KOPT-K1 (cell line): ENCODE results near the gene DENND10.

Experiments used
- H3K27ac ChIP-seq: fragments of 200-600 bp; sonication (generic); 2 replicates; pipeline ENCODE4 v1.5.1; 2016; ENCODE audit warnings: antibody characterized with exemption, mild to moderate bottlenecking, low read depth, low read length; ENCODE audit not compliant: poor library complexity, severe bottlenecking
- H3K36me3 ChIP-seq: fragments of 200-600 bp; sonication (generic); 2 replicates; pipeline ENCODE4 v1.5.1; 2017; ENCODE audit warnings: antibody characterized with exemption, mild to moderate bottlenecking, low read length, moderate library complexity; ENCODE audit not compliant: insufficient read depth
- H3K9me3 ChIP-seq: fragments of 200-600 bp; sonication (generic); 2 replicates; pipeline ENCODE4 v1.5.1; 2017; ENCODE audit warnings: antibody characterized with exemption, low read length, mild to moderate bottlenecking; ENCODE audit not compliant: insufficient read depth, poor library complexity, severe bottlenecking

The DENND10 gene

DNA sequence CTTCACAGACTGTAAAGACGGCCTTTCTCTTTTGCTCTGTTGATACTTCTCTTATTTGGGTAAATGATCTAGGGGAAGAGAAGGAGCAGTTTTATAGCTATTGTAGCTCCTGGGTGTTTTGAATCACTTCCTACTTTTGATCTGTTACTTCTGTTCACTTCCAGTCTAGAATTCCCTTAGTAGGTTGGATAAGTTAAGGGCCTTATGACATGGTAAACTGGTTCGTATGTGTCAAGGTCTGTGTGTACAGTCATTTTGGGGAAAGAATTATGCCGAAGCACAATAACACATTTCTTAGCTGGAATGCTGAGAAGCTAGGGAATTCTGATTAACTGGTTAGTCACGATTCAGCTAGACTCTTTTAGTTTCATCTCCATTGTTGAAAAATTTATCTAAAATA is 8.1 kb downstream of the DENND10 start:
- peaks cover 100% of the 10 kb centered on the region for H3K36me3 ChIP-seq
- no peak overlapping the region for H3K27ac ChIP-seq

DNA sequence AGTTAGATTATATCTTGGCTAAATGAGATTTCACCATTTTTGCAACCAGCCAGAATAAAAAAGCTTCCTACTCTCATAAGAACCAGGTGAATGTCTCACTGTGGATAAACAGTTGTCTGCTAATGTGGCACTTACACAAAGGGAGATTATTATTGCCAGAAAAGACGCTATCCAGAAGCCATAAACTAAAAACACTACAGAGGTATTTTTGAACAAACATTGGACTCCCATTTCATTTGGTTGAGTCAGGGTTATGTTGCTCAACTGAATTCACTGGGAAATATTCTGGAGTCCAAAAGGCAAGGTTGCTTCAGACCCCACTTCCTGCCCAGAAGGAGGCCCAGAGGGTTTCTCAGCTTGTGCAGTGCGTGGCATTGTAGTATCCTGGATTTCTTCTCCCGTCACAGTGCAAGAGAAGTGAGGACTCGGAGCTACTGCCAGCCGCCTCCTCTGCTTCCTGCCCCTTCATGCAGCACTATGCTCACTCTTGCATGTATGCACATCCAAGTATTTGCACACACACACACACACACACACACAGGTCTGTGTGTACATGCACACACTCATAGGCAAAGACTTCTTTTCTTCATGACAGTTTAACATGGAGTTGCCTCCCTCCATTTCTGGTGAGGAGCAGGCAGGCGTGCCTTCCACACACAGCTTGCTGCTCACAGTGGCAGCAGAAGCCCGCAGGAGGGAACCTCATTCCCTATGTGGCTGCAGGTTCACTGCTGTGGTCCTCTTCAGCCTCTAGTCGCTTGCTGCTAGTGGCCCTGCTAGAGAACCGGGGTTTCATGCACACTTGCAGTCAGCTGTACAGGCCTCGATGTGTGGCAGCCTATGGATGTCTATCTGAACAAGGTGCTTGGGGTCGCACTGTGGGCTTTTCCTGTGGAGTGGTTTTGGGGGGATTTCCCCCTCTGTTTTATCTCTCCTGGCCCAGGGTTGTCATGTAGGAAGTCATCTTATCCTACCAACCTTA is 10.1 kb downstream of the DENND10 start:
- H3K36me3 ChIP-seq = peaks cover 100% of the 10 kb centered on the region
- peak overlapping the region; percentile 69 for H3K27ac ChIP-seq
- no peaks in the 10 kb centered on the region for H3K9me3 ChIP-seq

More for the DNA sequence above, 8.1 kb downstream of the DENND10 start:
- H3K9me3 ChIP-seq = no peaks in the 10 kb centered on the region

- Histone ChIP-seq H3K36me3 (peaks cover 100% of the 10 kb centered on the region), H3K9me3 (no peaks in the 10 kb centered on the region), H3K27ac (no peak overlapping the region)
Measured at GRCh38 chr10:119115926-119116325, 12.0 kb downstream of the DENND10 start.

- no peak overlapping the region for H3K27ac ChIP-seq
- H3K36me3 ChIP-seq = peaks cover 100% of the 10 kb centered on the region
- H3K9me3 ChIP-seq = no peaks in the 10 kb centered on the region
Measured at GRCh38 chr10:119116326-119116951, 12.5 kb downstream of the DENND10 start.

- peak overlapping the region; percentile 15 for H3K27ac ChIP-seq
- peaks cover 100% of the 10 kb centered on the region for H3K36me3 ChIP-seq
- H3K9me3 ChIP-seq = no peaks in the 10 kb centered on the region
Measured at GRCh38 chr10:119118231-119118630, 14.3 kb downstream of the DENND10 start.

DNA sequence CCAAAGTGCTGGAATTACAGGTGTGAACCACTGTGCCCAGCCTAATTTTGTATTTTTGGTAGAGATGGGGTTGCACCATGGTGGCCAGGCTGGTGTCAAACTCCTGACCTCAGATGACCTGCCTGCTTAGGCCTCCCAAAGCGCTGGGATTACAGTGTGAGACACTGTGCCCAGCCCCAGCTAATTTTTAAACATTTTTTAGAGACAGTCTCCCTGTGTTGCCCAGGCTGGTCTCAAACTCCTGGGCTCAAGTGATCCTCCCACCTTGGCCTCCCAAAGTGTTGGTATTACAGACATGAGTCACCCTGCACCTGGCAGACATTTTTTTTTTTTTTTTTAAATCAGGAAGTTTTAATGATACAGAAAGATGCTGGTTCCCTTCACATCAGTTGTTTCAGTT is 15.5 kb downstream of the DENND10 start:
- Histone ChIP-seq H3K27ac (peak overlapping the region; percentile 46), H3K36me3 (peaks cover 100% of the 10 kb centered on the region), H3K9me3 (no peaks in the 10 kb centered on the region)

DNA sequence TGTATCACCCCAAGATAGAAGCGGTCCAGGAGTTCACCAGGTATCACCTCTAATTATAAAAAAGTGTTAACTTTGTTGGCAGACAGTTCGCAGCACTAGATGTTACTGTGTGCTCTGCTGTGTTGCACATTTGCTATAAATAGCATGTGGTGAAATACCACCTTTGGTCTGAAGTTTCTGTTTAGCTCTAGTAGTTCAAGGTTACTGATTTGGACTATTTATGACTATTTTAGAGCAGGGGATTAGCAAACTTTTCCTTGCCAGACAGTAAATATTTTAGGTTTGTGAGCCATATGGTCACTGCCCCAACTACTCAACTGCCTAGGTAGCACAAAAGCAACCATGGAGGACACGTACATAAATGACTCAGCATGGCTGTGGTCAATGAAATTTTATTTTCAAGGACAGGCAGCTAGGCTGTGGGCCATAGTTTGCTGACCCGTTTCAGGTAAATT is 16.5 kb downstream of the DENND10 start:
- peak overlapping the region; percentile 46 for H3K27ac ChIP-seq
- H3K36me3 ChIP-seq = peaks cover 100% of the 10 kb centered on the region
- H3K9me3 ChIP-seq = no peaks in the 10 kb centered on the region

DNA sequence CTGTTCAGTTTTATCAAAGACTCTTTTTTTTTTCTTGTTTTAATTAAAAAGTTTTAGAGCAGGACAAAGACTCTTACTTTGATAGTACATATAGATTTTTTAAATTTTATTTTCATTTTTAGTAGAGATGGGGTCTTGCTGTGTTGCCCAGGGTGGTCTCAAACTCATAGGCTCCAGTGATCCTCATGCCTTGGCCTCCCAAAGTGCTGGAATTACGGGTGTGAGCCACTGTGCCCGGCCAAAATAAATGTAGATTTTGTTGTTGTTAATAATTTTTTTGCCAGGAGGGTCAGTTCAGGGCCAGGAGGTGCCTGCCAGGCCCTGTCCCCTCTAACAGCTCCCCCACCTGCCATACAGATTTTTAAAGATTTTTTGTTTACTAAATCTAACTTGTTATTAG is 17.0 kb downstream of the DENND10 start:
- peaks cover 100% of the 10 kb centered on the region for H3K36me3 ChIP-seq
- H3K9me3 ChIP-seq = no peaks in the 10 kb centered on the region
- H3K27ac ChIP-seq = peak overlapping the region; percentile 46

DNA sequence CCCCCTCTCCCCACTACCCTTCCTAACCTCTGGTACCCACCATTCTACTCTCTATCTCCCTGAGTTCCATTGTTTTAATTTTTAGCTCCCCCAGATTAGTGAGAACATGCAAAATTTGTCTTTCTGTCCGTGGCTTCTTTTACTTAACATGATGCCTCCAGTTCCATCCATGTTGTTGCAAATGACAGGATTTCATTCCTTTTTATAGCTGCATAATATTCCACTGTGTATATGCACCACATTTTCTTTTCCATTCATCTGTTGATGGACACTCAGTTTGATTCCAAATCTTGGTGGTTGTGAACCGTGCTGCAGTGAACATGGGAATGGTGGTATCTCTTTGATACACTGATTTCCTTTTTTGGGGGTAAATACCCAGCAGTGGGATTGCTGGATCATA is 22.0 kb downstream of the DENND10 start:
- Histone ChIP-seq H3K36me3 (peaks cover 100% of the 10 kb centered on the region), H3K27ac (peak overlapping the region; percentile 29), H3K9me3 (no peaks in the 10 kb centered on the region)

DNA sequence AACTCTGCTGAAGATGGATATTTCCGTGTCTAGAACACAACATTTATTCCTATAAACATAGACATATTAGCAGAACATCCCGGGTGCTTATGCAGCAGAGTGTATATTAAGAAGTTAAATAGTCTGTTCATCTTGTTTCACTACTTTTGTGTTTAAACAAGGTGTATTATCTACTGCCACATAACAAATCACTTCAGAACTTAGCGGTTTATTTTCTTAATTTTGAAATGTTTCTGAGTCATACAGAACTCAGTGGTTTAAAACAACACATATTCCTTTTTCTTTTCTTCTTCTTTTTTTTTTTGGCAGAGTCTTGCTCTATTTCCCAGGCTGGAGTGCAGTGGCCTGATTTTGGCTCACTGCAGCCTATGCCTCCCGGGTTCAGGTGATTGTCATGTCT is 25.8 kb downstream of the DENND10 start:
- no peaks in the 10 kb centered on the region for H3K9me3 ChIP-seq
- peak overlapping the region; percentile 100 for H3K27ac ChIP-seq
- H3K36me3 ChIP-seq = peaks cover 88% of the 10 kb centered on the region

GRCh38 chr10:119131512-119132240 is 27.8 kb downstream of the DENND10 start:
- H3K27ac ChIP-seq = peak overlapping the region; percentile 100
- no peaks in the 10 kb centered on the region for H3K9me3 ChIP-seq
- peaks cover 83% of the 10 kb centered on the region for H3K36me3 ChIP-seq

DNA sequence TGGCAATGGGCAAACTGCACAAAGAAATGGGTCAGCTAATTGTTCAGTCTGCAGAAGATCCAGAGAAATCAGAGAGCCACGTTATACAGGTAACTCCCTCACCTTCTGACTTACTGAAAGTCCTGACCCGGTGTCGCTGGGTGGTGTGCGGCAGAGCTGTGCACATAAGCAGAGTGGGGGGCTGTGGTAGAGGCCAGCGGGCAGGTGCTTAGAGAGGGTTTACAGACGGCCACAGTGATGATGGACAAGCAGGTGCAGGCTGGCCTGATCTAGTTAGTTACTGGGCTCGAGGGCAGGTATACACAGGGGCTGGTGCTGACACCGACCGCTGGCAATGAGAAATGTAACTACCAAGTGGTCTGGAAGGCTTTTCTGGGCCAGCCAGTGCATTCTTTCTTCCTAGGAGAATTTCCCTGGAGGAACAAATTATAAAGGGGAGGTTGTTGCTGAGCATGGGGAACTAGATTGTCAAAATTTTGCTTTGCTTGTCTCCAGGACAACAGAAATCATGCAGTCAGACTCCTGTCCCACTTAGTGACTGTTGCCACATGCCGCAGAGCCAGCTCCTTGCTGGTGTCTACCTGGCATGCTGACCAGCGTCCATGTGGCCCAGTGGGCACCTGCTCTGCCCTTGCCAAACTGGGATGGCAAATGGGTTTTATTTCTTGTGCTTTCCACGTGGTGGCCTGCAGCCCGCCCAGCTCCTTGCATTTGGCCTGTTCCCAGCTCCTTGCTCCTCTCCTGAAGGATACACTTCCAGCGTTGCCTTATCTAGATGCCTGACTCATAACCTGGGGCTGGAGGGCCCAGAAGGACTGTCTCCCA is 28.8 kb downstream of the DENND10 start:
- Histone ChIP-seq H3K36me3 (peaks cover 73% of the 10 kb centered on the region), H3K27ac (peak overlapping the region; percentile 100), H3K9me3 (no peaks in the 10 kb centered on the region)

- Histone ChIP-seq H3K36me3 (peaks cover 67% of the 10 kb centered on the region), H3K9me3 (no peaks in the 10 kb centered on the region), H3K27ac (peak overlapping the region; percentile 100)
Measured at GRCh38 chr10:119133949-119134348, 30.0 kb downstream of the DENND10 start.

GRCh38 chr10:119135513-119135881 is 31.6 kb downstream of the DENND10 start:
- peak overlapping the region; percentile 100 for H3K27ac ChIP-seq
- no peaks in the 10 kb centered on the region for H3K9me3 ChIP-seq
- peaks cover 62% of the 10 kb centered on the region for H3K36me3 ChIP-seq
